GM19193 (cell line): ENCODE measurements around the gene ANKRD35.

ENCODE experiments used
- POLR2A ChIP-seq: IDR thresholded peaks from 4 replicates; pipeline ENCODE4 v1.6.1; 2011; ENCODE audit not compliant: insufficient read depth, insufficient read length; ENCODE audit errors: extremely low read depth

ANKRD35 gene

DNA sequence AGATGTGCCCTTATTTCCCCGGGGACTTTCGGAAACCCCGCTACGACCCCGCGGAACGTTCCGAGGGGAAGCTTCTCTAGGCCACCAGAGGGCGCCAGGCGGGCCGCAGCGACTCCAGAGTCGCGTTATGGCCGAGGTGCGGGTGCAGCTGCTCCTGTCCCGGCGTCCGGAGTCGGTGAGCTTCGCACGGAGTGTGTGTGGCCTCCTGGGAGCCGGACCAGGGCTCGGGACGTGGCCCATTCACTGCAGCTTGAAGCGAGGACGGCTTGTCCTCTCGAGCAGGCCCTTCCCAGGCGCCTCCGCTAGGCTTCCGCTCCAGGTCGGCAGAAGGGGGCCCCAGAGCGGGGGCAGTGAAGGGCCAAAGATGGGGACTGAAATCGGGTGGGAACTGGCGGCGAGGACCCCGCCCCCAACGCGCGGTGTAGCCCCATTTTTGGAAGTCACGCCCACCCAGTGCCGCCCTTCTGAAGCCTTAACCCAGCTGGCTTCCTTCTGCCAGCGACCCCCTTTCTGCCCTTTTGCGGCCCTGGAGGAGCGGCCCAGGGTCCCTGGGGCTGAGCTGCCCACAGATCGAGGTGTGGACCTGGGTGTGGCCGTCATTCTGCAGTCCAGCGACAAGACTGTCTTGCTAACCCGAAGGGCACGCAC, 40.0 kb downstream of the ANKRD35 start, which contains the start of gene NUDT17:
Gene NUDT17, plus strand, starts transcription at position 117 of the 648 bp plus-strand sequence. Its CDS starts 11 bp downstream, at position 128.
- peak; percentile 71 for TF ChIP-seq POLR2A

DNA sequence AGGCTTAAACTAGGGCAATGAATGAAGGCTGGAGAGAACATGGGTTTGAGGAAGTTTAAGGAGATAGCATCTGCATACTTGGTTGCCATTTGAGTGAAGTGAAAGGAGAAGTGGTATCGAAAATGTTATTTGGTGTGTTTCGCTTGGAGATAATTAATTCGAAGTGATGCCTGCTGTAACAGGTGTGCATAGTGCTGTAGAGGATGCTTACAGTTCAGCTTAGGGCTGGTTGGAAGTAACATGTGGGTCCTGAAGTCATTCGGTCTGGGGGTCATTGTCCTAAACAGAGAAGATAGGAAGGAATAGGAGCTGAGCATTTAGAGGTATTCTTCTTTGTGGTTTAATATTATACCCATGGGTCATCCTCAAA, 40.5 kb downstream of the ANKRD35 start:
- no peak for TF ChIP-seq POLR2A

DNA sequence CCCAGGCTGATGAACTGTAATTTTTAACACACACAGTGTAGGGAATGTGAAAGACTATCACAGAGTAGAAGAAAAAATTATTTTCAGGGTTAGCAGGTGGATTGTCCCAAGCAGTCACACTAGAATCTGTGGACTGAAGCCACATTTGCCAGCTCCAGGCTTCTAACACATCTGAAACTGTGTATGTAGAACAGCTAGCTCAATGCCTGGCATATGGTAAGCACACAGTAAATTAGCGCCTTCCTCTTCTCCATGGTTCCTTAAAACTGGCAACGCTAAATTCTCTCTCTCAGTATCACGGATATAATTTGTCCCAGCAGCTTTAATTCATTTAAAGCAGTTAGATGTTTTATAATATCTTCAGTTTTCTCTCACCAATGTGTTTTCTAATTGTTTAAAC, 42.6 kb downstream of the ANKRD35 start:
- TF ChIP-seq POLR2A, result no peak

DNA sequence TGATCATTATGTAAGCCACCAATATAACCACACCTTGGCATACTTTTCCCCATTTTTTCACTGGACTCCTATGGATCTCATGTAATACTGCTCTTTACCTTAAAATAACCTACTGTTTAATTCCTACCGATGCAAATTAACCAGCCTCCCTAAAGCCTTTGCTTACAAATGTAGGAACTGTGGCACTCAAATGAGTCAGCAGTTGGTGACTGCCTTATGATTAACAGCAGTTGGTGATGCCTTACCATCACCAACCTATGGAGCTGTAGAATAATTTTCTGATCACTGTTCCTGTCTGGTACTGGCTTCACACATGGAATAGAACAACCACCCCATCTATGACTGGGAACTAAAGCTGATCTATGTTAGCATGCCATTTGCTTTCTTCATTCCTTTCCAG, 48.0 kb downstream of the ANKRD35 start:
- no peak for TF ChIP-seq POLR2A

DNA sequence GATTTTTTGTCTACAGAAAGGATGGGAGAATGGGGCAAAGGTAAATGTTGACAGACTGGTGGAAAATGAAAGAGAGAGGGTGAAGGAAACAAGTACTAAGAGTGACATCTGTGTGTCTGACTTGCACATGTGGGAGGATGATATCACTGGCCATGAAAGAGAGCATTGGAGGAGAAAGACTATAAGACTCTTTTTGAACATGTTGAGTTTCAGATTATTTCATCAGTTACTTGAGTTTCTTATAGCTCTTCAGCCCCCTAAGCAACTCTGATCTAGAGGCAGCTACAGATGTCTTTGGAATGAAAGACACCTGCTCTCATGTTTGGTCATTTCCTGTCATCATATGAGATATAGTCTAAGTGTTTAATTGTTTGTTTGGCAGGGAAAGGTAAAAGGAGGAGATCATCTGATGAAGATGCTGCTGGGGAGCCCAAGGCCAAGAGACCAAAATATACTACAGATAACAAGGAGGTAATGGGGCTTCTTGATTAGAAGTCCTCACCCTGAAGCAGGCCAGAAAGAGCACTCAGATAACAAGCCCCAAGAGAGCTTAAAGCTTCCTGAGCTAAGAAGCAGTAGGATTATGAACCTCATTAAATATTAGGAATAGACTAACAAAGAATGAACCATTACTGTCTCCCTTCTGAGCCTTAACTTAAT, 57.2 kb downstream of the ANKRD35 start:
- no peak for TF ChIP-seq POLR2A

DNA sequence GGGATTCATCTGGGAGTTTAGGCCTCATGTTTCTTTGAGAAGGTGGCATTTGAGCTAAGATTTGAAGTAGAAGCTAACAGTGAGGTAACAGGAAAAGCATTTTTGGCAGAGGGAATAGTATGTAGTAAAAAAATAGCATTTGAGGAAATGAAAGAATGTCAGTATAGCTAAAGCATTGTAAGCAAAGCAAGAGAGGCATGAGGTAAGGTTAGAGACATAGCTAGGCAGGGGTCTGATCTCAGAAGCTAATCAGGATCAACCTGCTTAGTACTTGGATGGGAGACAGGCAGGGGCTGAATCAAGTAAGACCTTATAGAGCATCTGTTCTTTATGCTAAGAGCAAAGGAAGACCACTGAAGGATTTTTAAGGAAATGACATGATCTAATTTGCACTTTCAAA, 57.7 kb downstream of the ANKRD35 start:
- TF ChIP-seq POLR2A, result no peak

DNA sequence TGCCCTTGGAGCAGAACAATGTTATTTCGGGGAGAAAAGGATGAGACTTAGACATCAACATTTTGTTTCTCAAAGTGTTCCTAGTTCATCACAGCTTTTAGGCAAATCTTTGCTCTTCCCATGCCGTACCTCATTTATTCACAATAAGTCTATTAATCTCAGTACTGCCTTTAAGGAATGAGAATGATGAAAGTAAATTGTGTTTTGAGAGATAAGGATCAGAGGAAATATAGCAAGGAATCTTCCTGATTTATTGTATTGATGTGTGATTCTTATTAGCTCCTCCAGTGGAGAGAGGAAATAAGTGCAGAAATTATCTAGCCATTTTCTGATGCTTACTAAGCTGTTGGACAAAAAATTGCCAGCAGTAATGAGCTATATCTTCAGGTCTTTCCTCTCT, 59.6 kb downstream of the ANKRD35 start:
- TF ChIP-seq POLR2A, result no peak

DNA sequence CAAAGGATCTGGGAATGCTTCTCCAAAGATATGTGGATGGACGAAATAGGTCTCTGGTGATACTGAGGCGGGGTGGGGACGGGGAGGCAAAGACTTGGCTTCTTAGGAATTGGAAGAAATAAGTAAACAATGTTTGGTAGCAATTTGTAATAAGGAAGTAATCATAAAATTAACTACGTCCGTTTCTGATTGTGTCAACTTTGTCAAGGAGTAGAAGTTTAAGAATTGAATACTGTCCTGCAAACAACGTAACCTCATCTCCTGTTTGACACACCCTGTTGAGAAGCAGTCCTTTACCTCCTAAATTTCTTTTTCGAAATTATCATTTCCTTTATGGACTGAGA, 61.2 kb downstream of the ANKRD35 start:
- TF ChIP-seq POLR2A, result no peak

DNA sequence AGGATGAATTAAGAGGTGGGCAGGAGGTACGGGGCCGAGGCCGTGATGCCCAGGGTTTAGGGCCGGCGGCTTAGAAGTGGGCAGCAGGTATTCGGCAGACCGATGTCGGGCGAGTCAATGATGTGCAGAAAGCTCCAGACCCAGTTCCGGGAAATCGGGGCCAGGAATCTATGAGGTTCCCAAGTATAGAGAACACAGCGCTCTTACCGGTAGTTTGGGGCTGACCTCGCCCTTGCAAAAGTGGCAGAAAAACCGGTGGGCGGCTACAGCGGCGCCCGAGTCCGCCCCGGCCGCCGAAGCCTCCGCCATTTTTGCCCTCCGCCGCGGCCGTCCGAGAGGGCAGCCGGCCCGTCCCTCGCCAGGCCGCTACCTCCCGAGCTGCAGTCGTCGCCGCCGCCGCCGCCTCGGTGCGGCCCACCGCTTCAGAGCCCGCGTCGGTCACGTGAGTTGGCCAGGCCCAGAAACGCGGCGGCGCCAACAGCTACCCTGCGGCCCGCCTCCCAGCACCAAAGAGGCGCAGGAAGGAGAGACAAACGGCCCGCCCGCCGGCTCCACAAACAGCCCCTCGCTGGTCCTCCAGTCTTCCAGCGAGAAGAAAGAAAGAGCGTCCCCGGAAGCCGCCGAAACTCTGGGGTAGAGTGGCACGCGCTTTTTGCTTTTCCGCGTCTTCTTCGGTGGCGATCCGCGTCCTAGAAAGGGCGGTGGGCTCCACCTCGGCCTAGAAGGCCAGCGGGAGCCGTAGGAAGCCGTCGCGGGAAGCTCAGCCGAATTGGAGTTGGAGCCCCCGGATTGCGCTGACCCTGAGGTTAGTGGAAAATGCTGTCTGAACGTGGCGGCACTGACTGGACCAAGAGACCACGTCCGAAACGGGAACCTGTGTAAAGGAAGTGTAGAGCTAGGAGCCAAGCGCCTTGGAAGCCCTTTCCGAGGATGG, 61.8 kb downstream of the ANKRD35 start, which contains the start of the genes POLR3C and RNF115:
Gene POLR3C, plus strand, starts transcription at position 636 of the 934 bp plus-strand sequence. CDS start 1,577 bp downstream, outside the sequence.
Gene RNF115, minus strand, starts transcription at position 531 of the 934 bp plus-strand sequence. Its CDS starts 222 bp downstream, at position 309.
- TF ChIP-seq POLR2A, result peak; percentile 80
